NCI-H2081 treated with DMSO at 0.1 percent for 48 hours (cell line): ENCODE measurements around the gene VILL.
"Not testable (repeated sequence)": the region's sequence is repeated elsewhere in the genome, so short reads cannot be mapped to it uniquely, and the experiment has no call there.

Experiments used
- DNase-seq: peaks from one replicate; lab custom pipeline; 2025; lab: John Stamatoyannopoulos, UW

The VILL gene

GRCh38 chr3:38036286-38036685, 45.7 kb downstream of the VILL start:
- no peak for DNase-seq

- DNase-seq: no peak
Measured at GRCh38 chr3:38036906-38037305, 46.3 kb downstream of the VILL start.

DNA sequence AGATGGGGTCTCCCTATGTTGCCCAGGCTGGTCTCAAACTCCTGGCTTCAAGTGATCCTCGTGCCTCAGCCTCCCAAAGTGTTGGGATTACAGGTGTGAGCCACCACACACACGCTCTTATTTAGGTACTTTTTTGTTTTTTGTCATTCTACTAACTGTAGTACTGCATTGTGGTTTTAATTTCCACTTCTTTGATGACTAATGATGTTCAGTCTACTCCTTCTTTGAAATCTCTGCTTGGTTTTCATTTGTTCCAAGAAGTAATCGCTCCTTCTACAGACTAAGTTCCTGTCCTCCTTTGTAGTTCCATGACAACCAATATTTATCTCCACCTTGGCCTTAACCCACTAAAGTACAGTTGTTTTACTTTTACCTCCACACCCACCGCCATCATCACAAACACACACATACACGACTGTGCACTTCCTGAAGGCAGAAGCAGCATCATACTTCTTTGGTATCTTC, 47.9 kb downstream of the VILL start:
- DNase-seq: no peak

GRCh38 chr3:38039101-38039898, 48.7 kb downstream of the VILL start, which contains the start of gene DLEC1:
Gene DLEC1 (plus strand): TSS chr3:38039208. CDS start chr3:38039226, 18 bp downstream.
- DNase-seq: no peak

GRCh38 chr3:38039899-38040261, 49.3 kb downstream of the VILL start:
- no peak for DNase-seq

GRCh38 chr3:38040401-38040800, 49.8 kb downstream of the VILL start:
- no peak for DNase-seq

DNA sequence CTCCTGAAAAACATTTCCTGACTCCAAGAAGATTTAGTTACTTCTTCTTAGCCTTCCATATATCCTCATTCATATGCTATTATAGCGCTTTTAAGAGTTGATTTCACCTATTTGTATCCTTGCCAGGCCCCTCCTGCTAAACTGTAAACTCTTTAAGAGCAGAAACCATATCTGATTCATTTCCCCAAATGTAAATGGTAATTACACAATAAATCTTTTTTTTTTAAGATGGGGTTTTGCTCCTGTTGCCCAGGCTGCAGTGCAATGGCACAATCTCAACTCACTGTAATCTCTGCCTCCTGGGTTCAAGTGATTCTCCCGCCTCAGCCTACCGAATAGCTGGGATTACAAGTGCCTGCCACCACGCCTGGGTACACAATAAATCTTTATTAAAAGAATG, 52.9 kb downstream of the VILL start:
- DNase-seq: no peak

- no peak for DNase-seq
Measured at GRCh38 chr3:38046027-38046426, 55.4 kb downstream of the VILL start.

- no peak for DNase-seq
Measured at GRCh38 chr3:38046821-38047220, 56.2 kb downstream of the VILL start.

GRCh38 chr3:38047896-38048295, 57.3 kb downstream of the VILL start:
- DNase-seq: no peak

DNA sequence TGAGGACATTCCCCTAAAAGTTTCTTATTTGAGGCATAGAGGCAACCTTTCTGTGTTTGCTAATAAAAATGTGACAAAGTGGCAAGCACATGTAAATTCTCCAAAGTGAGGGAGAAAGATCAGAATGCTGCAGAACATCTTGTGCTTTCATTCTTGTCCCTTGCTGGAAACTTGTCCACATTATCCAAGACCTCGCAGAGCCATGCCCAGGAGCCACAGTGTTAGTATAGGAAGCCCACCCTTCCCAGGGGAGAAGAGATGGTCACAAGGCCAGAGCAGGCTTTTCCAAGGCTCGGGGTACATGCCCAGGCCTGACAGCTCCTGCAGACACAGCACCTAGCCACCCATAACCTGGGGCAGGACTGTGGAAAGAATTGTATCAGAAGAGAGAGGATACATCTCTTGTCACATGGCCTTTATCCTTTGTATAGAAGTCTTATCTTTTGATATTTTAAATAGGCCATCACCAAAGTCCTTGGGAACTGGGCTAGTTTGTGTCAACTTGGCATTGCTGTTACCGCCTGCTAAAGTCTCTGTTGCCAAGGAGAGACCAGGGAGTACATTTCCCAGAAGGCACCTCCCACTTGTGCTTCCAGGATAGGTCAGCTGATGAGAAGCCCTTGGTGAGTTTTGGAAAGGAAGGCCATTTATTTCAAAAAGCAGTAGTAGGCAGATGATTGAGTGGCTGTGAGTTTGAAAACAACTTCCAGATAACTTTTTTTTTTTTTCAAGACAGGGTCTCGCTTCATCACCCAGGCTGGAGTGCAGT, 59.0 kb downstream of the VILL start:
- no peak for DNase-seq

- no peak for DNase-seq
Measured at GRCh38 chr3:38051131-38051530, 60.5 kb downstream of the VILL start.

- not testable (repeated sequence) for DNase-seq
Measured at GRCh38 chr3:38053286-38053685, 62.7 kb downstream of the VILL start.

DNA sequence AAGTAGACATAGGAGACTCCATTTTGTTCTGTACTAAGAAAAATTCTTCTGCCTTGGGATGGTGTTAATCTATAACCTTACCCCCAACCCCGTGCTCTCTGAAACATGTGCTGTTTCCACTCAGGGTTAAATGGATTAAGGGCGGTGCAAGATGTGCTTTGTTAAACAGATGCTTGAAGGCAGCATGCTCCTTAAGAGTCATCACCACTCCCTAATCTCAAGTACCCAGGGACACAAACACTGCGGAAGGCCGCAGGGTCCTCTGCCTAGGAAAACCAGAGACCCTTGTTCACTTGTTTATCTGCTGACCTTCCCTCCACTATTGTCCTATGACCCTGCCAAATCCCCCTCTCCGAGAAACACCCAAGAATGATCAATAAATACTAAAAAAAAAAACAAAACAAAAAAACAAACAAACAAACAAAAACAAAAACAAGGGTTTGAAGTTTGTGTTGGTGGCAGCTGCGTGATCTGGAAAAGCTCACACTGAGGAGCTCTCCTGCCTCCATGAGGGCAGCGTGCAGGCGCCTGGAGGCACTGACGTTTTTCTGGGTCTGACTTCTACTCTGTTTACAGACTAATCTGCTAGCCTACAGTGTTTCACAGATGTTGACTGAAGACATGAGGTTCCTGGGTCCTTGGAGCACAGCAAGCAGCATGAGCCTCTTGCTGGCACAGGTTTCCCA, 63.4 kb downstream of the VILL start:
- DNase-seq: not testable (repeated sequence)

- DNase-seq: no peak
Measured at GRCh38 chr3:38054499-38055001, 64.0 kb downstream of the VILL start.
